ENCODE results near the gene FLYWCH2. TPM values are rescaled to one million over a fixed set of nuclear protein-coding genes. Genes with fewer than 3 reads are reported as not detected.

FLYWCH2 gene
- total and polyA plus RNA-seq, 2 experiments from 2014 or later = 30.9 to 45.0 TPM

DNA sequence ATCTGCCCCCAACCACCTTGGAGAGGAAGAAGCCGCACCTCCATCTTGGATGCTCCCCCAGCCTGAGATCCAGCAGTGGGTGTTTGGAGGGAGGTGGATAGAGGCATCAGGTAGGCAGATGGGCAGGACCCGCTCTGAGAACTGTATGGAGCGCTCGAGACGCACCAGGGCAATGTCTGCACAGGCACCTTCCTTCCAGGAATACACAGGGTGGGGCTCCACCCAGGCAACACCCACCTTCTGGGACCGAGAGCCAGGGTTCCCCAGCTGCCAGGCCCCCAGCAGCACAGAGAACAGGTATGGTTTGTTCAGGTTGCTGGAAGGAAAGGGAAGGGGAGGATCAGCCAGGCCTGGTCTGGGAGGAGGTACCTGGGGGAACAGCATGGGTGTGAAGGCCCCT, 27.5 kb upstream of the FLYWCH2 start:
- no peak overlapping the region for H3K4me3 ChIP-seq
- no peak overlapping the region for H3K4me2 ChIP-seq
- H3K4me3 Mint-ChIP-seq = no peak overlapping the region
- H3K9me2 ChIP-seq (ENCODE audit: insufficient read depth) = no peaks in the 10 kb centered on the region
- H2AFZ ChIP-seq = no peak overlapping the region
- H3K27ac ChIP-seq (ENCODE audit: low read depth) = no peak overlapping the region
- H3K36me3 ChIP-seq (ENCODE audit: insufficient read depth) = no peaks in the 10 kb centered on the region
- H3K27me3 Mint-ChIP-seq (ENCODE audit: insufficient read depth, low read depth, poor library complexity) = peaks cover 19% of the 10 kb centered on the region
- H3F3A ChIP-seq (replicated peaks; ENCODE audit: low read depth) = no peaks in the 10 kb centered on the region
- peaks cover 9% of the 10 kb centered on the region for H3K36me3 Mint-ChIP-seq (ENCODE audit: low read depth)
- H3K27me3 ChIP-seq (ENCODE audit: insufficient read depth) = peaks cover 16% of the 10 kb centered on the region
- H3K9me3 Mint-ChIP-seq = peaks cover 19% of the 10 kb centered on the region
- peaks cover 3% of the 10 kb centered on the region for H3K4me1 Mint-ChIP-seq
- H3K79me2 ChIP-seq (replicated peaks; ENCODE audit: insufficient read depth) = no peaks in the 10 kb centered on the region
- TF ChIP-seq, protein P1, sequence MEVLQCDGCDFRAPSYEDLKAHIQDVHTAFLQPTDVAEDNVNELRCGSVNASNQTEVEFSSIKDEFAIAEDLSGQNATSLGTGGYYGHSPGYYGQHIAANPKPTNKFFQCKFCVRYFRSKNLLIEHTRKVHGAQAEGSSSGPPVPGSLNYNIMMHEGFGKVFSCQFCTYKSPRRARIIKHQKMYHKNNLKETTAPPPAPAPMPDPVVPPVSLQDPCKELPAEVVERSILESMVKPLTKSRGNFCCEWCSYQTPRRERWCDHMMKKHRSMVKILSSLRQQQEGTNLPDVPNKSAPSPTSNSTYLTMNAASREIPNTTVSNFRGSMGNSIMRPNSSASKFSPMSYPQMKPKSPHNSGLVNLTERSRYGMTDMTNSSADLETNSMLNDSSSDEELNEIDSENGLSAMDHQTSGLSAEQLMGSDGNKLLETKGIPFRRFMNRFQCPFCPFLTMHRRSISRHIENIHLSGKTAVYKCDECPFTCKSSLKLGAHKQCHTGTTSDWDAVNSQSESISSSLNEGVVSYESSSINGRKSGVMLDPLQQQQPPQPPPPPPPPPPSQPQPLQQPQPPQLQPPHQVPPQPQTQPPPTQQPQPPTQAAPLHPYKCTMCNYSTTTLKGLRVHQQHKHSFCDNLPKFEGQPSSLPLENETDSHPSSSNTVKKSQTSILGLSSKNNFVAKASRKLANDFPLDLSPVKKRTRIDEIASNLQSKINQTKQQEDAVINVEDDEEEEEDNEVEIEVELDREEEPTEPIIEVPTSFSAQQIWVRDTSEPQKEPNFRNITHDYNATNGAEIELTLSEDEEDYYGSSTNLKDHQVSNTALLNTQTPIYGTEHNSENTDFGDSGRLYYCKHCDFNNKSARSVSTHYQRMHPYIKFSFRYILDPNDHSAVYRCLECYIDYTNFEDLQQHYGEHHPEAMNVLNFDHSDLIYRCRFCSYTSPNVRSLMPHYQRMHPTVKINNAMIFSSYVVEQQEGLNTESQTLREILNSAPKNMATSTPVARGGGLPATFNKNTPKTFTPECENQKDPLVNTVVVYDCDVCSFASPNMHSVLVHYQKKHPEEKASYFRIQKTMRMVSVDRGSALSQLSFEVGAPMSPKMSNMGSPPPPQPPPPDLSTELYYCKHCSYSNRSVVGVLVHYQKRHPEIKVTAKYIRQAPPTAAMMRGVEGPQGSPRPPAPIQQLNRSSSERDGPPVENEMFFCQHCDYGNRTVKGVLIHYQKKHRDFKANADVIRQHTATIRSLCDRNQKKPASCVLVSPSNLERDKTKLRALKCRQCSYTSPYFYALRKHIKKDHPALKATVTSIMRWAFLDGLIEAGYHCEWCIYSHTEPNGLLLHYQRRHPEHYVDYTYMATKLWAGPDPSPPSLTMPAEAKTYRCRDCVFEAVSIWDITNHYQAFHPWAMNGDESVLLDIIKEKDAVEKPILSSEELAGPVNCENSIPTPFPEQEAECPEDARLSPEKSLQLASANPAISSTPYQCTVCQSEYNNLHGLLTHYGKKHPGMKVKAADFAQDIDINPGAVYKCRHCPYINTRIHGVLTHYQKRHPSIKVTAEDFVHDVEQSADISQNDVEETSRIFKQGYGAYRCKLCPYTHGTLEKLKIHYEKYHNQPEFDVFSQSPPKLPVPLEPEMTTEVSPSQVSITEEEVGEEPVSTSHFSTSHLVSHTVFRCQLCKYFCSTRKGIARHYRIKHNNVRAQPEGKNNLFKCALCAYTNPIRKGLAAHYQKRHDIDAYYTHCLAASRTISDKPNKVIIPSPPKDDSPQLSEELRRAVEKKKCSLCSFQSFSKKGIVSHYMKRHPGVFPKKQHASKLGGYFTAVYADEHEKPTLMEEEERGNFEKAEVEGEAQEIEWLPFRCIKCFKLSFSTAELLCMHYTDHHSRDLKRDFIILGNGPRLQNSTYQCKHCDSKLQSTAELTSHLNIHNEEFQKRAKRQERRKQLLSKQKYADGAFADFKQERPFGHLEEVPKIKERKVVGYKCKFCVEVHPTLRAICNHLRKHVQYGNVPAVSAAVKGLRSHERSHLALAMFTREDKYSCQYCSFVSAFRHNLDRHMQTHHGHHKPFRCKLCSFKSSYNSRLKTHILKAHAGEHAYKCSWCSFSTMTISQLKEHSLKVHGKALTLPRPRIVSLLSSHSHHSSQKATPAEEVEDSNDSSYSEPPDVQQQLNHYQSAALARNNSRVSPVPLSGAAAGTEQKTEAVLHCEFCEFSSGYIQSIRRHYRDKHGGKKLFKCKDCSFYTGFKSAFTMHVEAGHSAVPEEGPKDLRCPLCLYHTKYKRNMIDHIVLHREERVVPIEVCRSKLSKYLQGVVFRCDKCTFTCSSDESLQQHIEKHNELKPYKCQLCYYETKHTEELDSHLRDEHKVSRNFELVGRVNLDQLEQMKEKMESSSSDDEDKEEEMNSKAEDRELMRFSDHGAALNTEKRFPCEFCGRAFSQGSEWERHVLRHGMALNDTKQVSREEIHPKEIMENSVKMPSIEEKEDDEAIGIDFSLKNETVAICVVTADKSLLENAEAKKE (CRISPR knock-in tag; IDR thresholded peaks at IDR 0.05) = no peak
- TF ChIP-seq, protein P2, sequence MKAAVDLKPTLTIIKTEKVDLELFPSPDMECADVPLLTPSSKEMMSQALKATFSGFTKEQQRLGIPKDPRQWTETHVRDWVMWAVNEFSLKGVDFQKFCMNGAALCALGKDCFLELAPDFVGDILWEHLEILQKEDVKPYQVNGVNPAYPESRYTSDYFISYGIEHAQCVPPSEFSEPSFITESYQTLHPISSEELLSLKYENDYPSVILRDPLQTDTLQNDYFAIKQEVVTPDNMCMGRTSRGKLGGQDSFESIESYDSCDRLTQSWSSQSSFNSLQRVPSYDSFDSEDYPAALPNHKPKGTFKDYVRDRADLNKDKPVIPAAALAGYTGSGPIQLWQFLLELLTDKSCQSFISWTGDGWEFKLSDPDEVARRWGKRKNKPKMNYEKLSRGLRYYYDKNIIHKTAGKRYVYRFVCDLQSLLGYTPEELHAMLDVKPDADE (IDR thresholded peaks at IDR 0.05) = no peak
- DNase-seq (ENCODE audit: low spot score) (no peak), ATAC-seq (no peak)
- H3K27ac Mint-ChIP-seq = no peak overlapping the region
- peaks cover 3% of the 10 kb centered on the region; the same call in 1 of the 2 replicates for H3K4me1 ChIP-seq (ENCODE audit: insufficient read depth)
- no peaks in the 10 kb centered on the region for H4K20me1 ChIP-seq (replicated peaks; ENCODE audit: insufficient read depth)

DNA sequence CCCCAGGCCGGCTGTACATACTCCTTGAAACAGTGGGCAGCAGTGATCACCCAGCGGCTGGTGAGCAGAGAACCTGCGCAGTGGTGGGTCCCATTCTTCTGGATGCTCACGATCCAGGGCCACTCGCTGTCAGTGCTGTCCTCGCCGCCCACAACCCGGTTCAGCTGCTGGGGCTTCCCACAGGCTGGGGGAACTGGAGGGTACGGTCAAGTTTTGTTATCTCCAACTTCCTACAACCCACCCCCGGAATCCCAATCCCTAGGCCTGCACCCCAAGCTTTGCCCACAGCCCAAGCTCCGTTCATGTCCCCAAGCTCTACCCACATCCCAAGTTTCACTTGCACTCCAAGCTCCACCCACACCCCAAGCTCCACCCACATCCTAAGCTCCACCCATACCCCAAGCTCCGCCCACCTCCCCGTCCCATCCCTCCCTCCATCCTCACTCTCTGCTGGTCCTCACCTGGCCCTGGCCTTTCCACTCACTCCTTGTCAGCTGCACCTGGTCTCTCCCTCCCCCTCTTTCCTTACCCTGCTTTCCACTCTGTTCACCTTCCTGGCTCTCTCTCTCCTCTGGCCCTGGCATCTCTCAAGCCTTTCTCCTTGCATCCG, 26.8 kb upstream of the FLYWCH2 start:
- Histone ChIP-seq H3K9me2 (ENCODE audit: insufficient read depth) (no peaks in the 10 kb centered on the region), H4K20me1 (replicated peaks; ENCODE audit: insufficient read depth) (no peaks in the 10 kb centered on the region), H3K4me2 (no peak overlapping the region), H3K79me2 (replicated peaks; ENCODE audit: insufficient read depth) (no peaks in the 10 kb centered on the region), H3K27me3 (ENCODE audit: insufficient read depth) (peaks cover 16% of the 10 kb centered on the region), H3K4me3 (no peak overlapping the region), H3K27ac (ENCODE audit: low read depth) (no peak overlapping the region), H3F3A (replicated peaks; ENCODE audit: low read depth) (no peaks in the 10 kb centered on the region), H3K36me3 (ENCODE audit: insufficient read depth) (no peaks in the 10 kb centered on the region), H2AFZ (no peak overlapping the region), H3K4me1 (ENCODE audit: insufficient read depth) (peaks cover 3% of the 10 kb centered on the region; the same call in 1 of the 2 replicates)
- DNase-seq (ENCODE audit: low spot score) = peak; percentile 68
- Mint-ChIP-seq H3K27ac (no peak overlapping the region), H3K27me3 (ENCODE audit: insufficient read depth, low read depth, poor library complexity) (peaks cover 19% of the 10 kb centered on the region), H3K4me1 (peaks cover 3% of the 10 kb centered on the region), H3K9me3 (peaks cover 21% of the 10 kb centered on the region), H3K4me3 (no peak overlapping the region), H3K36me3 (ENCODE audit: low read depth) (peaks cover 11% of the 10 kb centered on the region)
- peak; percentile 11 for ATAC-seq
- TF ChIP-seq, protein P3, sequence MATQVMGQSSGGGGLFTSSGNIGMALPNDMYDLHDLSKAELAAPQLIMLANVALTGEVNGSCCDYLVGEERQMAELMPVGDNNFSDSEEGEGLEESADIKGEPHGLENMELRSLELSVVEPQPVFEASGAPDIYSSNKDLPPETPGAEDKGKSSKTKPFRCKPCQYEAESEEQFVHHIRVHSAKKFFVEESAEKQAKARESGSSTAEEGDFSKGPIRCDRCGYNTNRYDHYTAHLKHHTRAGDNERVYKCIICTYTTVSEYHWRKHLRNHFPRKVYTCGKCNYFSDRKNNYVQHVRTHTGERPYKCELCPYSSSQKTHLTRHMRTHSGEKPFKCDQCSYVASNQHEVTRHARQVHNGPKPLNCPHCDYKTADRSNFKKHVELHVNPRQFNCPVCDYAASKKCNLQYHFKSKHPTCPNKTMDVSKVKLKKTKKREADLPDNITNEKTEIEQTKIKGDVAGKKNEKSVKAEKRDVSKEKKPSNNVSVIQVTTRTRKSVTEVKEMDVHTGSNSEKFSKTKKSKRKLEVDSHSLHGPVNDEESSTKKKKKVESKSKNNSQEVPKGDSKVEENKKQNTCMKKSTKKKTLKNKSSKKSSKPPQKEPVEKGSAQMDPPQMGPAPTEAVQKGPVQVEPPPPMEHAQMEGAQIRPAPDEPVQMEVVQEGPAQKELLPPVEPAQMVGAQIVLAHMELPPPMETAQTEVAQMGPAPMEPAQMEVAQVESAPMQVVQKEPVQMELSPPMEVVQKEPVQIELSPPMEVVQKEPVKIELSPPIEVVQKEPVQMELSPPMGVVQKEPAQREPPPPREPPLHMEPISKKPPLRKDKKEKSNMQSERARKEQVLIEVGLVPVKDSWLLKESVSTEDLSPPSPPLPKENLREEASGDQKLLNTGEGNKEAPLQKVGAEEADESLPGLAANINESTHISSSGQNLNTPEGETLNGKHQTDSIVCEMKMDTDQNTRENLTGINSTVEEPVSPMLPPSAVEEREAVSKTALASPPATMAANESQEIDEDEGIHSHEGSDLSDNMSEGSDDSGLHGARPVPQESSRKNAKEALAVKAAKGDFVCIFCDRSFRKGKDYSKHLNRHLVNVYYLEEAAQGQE (IDR thresholded peaks at IDR 0.05; ENCODE audit: unreplicated experiment) = no peak
- TF ChIP-seq EZH2phosphoT487 (IDR thresholded peaks at IDR 0.05; ENCODE audit: unreplicated experiment) = no peak
- no peak for TF ChIP-seq EZH2 (IDR thresholded peaks at IDR 0.05; ENCODE audit: low read depth, unreplicated experiment)
- TF ChIP-seq CREB1 (CRISPR knock-in tag; IDR thresholded peaks at IDR 0.05; ENCODE audit: low read depth) = no peak
- TF ChIP-seq, protein P4, sequence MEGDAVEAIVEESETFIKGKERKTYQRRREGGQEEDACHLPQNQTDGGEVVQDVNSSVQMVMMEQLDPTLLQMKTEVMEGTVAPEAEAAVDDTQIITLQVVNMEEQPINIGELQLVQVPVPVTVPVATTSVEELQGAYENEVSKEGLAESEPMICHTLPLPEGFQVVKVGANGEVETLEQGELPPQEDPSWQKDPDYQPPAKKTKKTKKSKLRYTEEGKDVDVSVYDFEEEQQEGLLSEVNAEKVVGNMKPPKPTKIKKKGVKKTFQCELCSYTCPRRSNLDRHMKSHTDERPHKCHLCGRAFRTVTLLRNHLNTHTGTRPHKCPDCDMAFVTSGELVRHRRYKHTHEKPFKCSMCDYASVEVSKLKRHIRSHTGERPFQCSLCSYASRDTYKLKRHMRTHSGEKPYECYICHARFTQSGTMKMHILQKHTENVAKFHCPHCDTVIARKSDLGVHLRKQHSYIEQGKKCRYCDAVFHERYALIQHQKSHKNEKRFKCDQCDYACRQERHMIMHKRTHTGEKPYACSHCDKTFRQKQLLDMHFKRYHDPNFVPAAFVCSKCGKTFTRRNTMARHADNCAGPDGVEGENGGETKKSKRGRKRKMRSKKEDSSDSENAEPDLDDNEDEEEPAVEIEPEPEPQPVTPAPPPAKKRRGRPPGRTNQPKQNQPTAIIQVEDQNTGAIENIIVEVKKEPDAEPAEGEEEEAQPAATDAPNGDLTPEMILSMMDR (conservative IDR thresholded peaks at IDR 0.05; ENCODE audit: low read depth in 2 of 2) = no peak
- no peak for TF ChIP-seq ZNF114 (CRISPR knock-in tag; IDR thresholded peaks at IDR 0.05)
